CD4-positive, CD25-positive, alpha-beta regulatory T cell (primary cell): ENCODE measurements around the gene ANTKMT. TPM values are rescaled to one million over a fixed set of nuclear protein-coding genes. Genes with fewer than 3 reads are reported as not detected.

ENCODE experiments used
- ATAC-seq, 2 donors: fragments of 150-1000 bp; cut with Tn5 transposase; one replicate each; pipeline ENCODE4 v1.10.0; 2021; ENCODE audit warnings: low read depth in 2 of 2, moderate number of reproducible peaks in 2 of 2, moderate library complexity in 1 of 2
- DNase-seq, 3 donors: peaks; one replicate each; pipeline versions ENCODE4 v3.0.0 to v3.0.0-alpha.2; 2012 to 2022; ENCODE audit warnings: mixed read lengths in 1 of 3
- H3K27ac ChIP-seq: one replicate; pipeline ENCODE4 v1.7.0; 2013; ENCODE audit warnings: mild to moderate bottlenecking, low read length; ENCODE audit not compliant: insufficient read depth, poor library complexity, severe bottlenecking
- H3K27me3 ChIP-seq: one replicate; pipeline ENCODE4 v1.7.0; 2013; ENCODE audit warnings: low read length; ENCODE audit not compliant: control insufficient read depth, insufficient read depth
- H3K36me3 ChIP-seq: one replicate; pipeline ENCODE4 v1.7.0; 2013; ENCODE audit warnings: mild to moderate bottlenecking, low read length, moderate library complexity; ENCODE audit not compliant: control insufficient read depth, insufficient read depth
- H3K4me1 ChIP-seq: 2 replicates; pipeline ENCODE4 v1.7.0; 2013; ENCODE audit warnings: mild to moderate bottlenecking, low read length; ENCODE audit not compliant: insufficient read depth, control insufficient read depth, poor library complexity, severe bottlenecking
- H3K4me3 ChIP-seq: one replicate; pipeline ENCODE4 v1.7.0; 2013; ENCODE audit warnings: low read depth, mild to moderate bottlenecking, low read length, moderate library complexity
- H3K9me3 ChIP-seq, 2 experiments: 1 replicate in 1 of 2; 2 replicates in 1 of 2; pipeline ENCODE4 v1.7.0; 2013; ENCODE audit warnings: low read length in 2 of 2, mild to moderate bottlenecking in 1 of 2, moderate library complexity in 1 of 2; ENCODE audit not compliant: control insufficient read depth in 2 of 2
- H3K27ac Mint-ChIP-seq, 3 donors: one replicate each; pipeline ENCODE4 v1.8.0; 2020 to 2022; ENCODE audit warnings: mild to moderate bottlenecking in 3 of 3, mixed read lengths in 3 of 3, moderate library complexity in 2 of 3
- H3K27me3 Mint-ChIP-seq: one replicate; pipeline ENCODE4 v1.8.0; 2022; ENCODE audit warnings: mild to moderate bottlenecking, mixed read lengths
- H3K36me3 Mint-ChIP-seq: one replicate; pipeline ENCODE4 v1.8.0; 2020; ENCODE audit warnings: mixed read lengths
- H3K4me1 Mint-ChIP-seq, 4 donors: one replicate each; pipeline ENCODE4 v1.8.0; 2020 to 2022; ENCODE audit warnings: mixed read lengths in 4 of 4, mild to moderate bottlenecking in 1 of 4
- H3K4me3 Mint-ChIP-seq, 4 donors: one replicate each; pipeline ENCODE4 v1.8.0; 2020 to 2022; ENCODE audit warnings: mild to moderate bottlenecking in 4 of 4, mixed read lengths in 4 of 4, moderate library complexity in 3 of 4
- H3K9me3 Mint-ChIP-seq, 7 donors: one replicate each; pipeline ENCODE4 v1.8.0; 2020 to 2022; ENCODE audit warnings: mixed read lengths in 7 of 7, mild to moderate bottlenecking in 3 of 7, moderate library complexity in 2 of 7
- polyA plus RNA-seq, 4 donors: library from polyadenylated mRNA; unstranded; fragments of 300-500 nt; fragmentation: Illumina TruSeq; gene quantifications; one replicate each; pipeline ENCODE4 v1.2.3, GENCODE V29; 2021
- total RNA-seq: library from RNA; stranded (reverse); gene quantifications from one replicate; pipeline ENCODE4 v1.2.3, GENCODE V29; 2022

ANTKMT gene
- total and polyA plus RNA-seq, 5 donors from 2014 or later: 13.6 to 85.9 (median 62.0) TPM

DNA sequence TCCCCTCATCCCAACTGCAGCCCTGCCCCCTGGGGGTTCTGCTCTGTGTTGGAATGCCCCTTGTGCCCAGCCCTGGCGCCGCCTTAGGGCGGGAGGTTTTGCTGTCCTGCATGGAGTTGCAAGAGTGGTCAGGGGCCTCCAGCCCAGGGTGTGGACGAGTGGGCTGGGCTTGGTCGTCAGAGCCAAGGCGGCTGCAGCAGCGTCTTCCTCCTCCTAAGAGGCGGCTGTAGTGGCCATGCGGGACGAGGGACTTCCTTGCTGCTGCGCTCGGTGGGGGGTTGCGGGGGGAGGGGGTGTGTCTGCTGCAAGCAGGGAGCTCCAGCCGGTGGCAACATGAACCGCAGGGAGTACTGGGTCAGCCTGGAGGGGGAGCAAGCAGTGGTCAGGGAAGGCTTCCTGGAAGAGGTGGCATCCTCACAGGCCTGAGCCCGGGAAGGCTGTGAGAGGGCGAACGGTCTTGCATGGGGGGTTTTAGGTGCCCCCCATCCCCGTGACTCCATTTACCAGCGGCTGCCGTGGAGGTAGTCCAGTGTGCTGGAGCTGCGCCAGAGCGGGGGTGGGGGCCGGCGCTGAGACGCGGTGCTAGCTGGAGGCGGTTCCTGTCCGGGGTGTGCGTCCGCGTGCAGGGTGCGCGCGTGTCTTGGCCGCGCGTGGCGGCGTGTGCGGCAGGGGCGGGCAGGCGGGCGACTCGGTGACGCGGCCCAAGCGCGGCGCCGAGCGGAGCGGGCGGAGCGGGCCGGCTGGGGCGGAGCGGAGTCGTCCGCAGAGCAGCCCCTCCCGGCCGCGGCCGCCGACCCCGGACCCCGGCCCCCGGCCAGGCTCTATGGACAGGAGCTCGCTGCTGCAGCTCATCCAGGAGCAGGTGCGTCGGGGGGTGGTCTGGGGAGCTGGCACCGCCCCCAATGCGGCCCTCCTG is 45.7 kb upstream of the ANTKMT start, which contains the start of gene RHBDL1:
Gene RHBDL1 (plus strand): TSS at position 704 of the 916 bp plus-strand sequence. CDS start 120 bp downstream, at position 824.
- no peaks in the 10 kb centered on the region for H3K27me3 ChIP-seq
- H3K27ac ChIP-seq: no peak within 1 kb of the TSS
- Mint-ChIP-seq H3K27ac (peak within 1 kb of the TSS in 1 of 3 donors; percentile 14), H3K4me3 (peak within 1 kb of the TSS in 3 of 4 donors; percentile 60 to 92 (median 65)), H3K4me1 (peaks cover 0 to 20% (median 3%) of the 10 kb centered on the region in 4 donors), H3K9me3 (no peaks in the 10 kb centered on the region), H3K36me3 (no peaks in the 10 kb centered on the region), H3K27me3 (no peaks in the 10 kb centered on the region)
- DNase-seq (no peak), ATAC-seq (no peak)
- no peak within 1 kb of the TSS for H3K4me3 ChIP-seq
- no peaks in the 10 kb centered on the region for H3K9me3 ChIP-seq
- peaks cover 19% of the 10 kb centered on the region for H3K4me1 ChIP-seq
- peaks cover 16% of the 10 kb centered on the region for H3K36me3 ChIP-seq

DNA sequence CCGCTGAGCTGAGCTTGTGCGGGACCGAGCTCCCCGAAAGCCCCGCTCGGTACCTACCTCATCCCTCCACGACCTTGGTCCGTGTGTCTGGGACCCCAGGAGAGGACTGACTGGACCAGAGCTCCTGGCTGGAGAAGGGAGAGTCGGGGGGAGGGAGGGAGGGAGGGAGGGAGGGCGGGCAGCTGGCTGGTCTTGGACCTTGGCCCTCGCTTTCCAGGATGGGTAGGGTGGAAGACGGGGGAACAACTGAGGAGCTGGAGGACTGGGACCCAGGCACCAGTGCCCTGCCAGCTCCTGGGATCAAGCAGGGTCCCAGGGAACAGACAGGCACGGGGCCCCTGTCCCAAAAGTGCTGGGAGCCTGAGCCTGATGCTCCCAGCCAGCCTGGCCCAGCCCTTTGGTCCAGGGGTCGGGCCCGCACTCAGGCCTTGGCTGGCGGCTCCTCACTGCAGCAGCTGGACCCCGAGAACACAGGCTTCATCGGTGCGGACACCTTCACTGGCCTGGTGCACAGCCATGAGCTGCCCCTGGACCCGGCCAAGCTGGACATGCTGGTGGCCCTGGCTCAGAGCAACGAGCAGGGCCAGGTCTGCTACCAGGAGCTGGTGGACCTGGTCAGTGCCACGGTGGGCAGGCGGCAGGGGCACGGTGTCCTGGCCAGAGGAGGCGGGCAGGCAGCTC is 44.9 kb upstream of the ANTKMT start:
- Histone ChIP-seq H3K36me3 (peaks cover 13% of the 10 kb centered on the region), H3K4me3 (no peak overlapping the region), H3K27me3 (no peaks in the 10 kb centered on the region), H3K9me3 (no peaks in the 10 kb centered on the region), H3K27ac (no peak overlapping the region), H3K4me1 (peaks cover 26% of the 10 kb centered on the region)
- peaks cover 0 to 21% (median 3%) of the 10 kb centered on the region in 4 donors for H3K4me1 Mint-ChIP-seq
- H3K27ac Mint-ChIP-seq: peak overlapping the region in 1 of 3 donors; percentile 14
- H3K9me3 Mint-ChIP-seq: no peaks in the 10 kb centered on the region
- ATAC-seq: no peak
- no peaks in the 10 kb centered on the region for H3K36me3 Mint-ChIP-seq
- DNase-seq: no peak
- H3K27me3 Mint-ChIP-seq: no peaks in the 10 kb centered on the region
- H3K4me3 Mint-ChIP-seq: no peak overlapping the region

DNA sequence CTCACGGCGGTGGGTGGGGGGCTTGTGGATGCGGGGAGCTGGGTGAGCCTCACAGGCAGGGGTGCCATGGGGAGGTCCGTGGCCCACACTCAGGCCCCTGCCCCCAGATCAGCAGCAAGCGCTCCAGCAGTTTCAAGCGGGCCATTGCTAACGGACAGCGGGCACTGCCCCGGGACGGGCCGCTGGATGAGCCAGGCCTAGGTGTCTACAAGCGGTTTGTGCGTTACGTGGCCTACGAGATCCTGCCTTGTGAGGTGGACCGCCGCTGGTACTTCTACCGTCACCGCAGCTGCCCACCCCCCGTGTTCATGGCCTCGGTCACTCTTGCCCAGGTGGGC is 44.4 kb upstream of the ANTKMT start:
- ATAC-seq (no peak), DNase-seq (no peak)
- Histone ChIP-seq H3K27ac (no peak overlapping the region), H3K4me1 (peaks cover 31% of the 10 kb centered on the region), H3K4me3 (no peak overlapping the region), H3K36me3 (peaks cover 9% of the 10 kb centered on the region), H3K27me3 (no peaks in the 10 kb centered on the region), H3K9me3 (no peaks in the 10 kb centered on the region)
- peaks cover 0 to 25% (median 3%) of the 10 kb centered on the region in 4 donors for H3K4me1 Mint-ChIP-seq
- peak overlapping the region in 3 of 4 donors; percentile 2 to 43 (median 29) for H3K4me3 Mint-ChIP-seq
- no peaks in the 10 kb centered on the region for H3K36me3 Mint-ChIP-seq
- no peaks in the 10 kb centered on the region for H3K9me3 Mint-ChIP-seq
- H3K27ac Mint-ChIP-seq: no peak overlapping the region
- no peaks in the 10 kb centered on the region for H3K27me3 Mint-ChIP-seq

DNA sequence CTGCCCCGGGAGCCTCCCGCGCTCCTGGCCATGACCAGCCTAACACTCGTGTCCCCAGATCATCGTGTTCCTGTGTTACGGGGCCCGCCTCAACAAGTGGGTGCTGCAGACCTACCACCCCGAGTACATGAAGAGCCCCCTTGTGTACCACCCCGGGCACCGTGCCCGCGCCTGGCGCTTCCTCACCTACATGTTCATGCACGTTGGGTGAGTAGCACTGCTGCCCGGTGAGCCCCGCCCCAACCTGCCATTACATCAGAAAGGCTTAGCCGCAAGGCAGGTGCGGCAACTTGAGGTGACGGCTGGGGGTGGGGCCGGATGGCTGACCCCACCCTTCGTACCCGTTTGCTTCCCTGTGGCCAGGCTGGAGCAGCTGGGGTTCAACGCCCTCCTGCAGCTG is 44.0 kb upstream of the ANTKMT start:
- no peaks in the 10 kb centered on the region for H3K9me3 Mint-ChIP-seq
- Histone ChIP-seq H3K27me3 (no peaks in the 10 kb centered on the region), H3K4me1 (peaks cover 34% of the 10 kb centered on the region), H3K4me3 (no peak overlapping the region), H3K9me3 (no peaks in the 10 kb centered on the region), H3K27ac (no peak overlapping the region), H3K36me3 (peaks cover 11% of the 10 kb centered on the region)
- H3K4me3 Mint-ChIP-seq: peak overlapping the region in 3 of 4 donors; percentile 29 to 43 (median 43)
- H3K27me3 Mint-ChIP-seq: no peaks in the 10 kb centered on the region
- ATAC-seq (no peak), DNase-seq (no peak)
- peaks cover 0 to 28% (median 3%) of the 10 kb centered on the region in 4 donors for H3K4me1 Mint-ChIP-seq
- no peaks in the 10 kb centered on the region for H3K36me3 Mint-ChIP-seq
- no peak overlapping the region for H3K27ac Mint-ChIP-seq

DNA sequence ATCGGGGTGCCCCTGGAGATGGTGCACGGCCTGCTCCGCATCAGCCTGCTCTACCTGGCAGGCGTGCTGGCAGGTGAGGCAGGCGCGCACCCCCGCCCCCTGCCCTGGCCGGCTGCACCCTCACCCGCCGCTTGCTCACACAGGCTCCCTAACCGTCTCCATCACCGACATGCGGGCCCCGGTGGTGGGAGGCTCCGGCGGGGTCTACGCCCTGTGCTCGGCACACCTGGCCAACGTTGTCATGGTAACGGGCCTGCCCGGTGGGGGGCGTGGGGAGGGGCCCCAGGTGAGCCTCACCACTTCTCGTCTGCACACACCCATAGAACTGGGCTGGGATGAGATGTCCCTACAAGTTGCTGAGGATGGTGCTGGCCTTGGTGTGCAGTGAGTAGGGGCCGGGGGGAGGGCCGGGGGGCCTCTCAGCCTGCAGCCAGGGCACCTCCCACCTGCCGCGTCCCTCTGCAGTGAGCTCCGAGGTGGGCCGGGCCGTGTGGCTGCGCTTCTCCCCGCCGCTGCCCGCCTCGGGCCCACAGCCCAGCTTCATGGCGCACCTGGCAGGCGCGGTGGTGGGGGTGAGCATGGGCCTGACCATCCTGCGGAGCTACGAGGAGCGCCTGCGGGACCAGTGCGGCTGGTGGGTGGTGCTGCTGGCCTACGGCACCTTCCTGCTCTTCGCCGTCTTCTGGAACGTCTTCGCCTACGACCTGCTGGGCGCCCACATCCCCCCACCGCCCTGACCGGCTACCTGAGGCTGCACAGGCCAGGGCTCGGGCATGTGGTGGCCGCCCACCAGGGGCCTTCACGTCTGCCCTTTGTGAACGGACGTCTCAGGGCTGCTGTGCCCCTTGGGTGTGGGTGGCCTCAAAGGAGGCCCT is 43.4 kb upstream of the ANTKMT start:
- H3K36me3 Mint-ChIP-seq: peaks cover 2% of the 10 kb centered on the region
- no peaks in the 10 kb centered on the region for H3K27me3 ChIP-seq
- no peak for ATAC-seq

DNA sequence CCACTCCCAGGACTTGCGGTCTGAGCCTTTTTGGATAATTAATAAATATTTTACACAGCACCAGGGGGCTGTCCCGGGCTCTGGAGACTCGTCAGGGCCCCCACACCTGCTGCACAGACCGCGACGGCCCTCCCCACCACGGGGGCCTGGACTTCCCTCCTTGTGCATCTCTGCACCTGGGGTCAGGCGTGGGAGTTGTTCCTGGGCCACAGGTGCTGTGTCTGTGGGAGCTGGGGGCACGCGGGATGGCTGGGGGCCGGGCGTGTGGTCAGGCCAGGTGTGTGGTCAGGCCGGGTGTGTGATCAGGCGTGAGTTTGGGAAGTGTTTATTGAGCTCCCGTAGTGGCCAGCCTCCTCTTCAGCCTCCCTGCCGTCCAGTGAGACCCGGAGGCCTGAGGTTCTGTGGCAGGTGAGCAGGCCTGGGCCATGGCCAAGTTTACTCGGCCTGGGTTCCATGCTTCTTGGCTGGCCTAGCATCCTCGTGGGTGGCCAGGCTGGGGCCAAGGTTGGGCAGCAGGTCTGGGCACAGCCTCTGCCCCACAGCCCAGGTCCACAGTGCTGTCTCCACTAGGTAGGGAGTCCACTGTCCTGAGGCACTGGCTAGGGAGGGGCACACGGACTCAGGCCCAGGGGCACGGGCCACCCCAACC is 42.6 kb upstream of the ANTKMT start:
- Mint-ChIP-seq H3K27me3 (no peaks in the 10 kb centered on the region), H3K4me3 (peak overlapping the region in 2 of 4 donors; percentile 85 to 93), H3K4me1 (peaks cover 0 to 39% (median 5%) of the 10 kb centered on the region in 4 donors), H3K36me3 (peaks cover 3% of the 10 kb centered on the region), H3K27ac (no peak overlapping the region), H3K9me3 (no peaks in the 10 kb centered on the region)
- Histone ChIP-seq H3K4me3 (no peak overlapping the region), H3K27ac (no peak overlapping the region), H3K36me3 (peaks cover 9% of the 10 kb centered on the region), H3K9me3 (no peaks in the 10 kb centered on the region), H3K4me1 (peaks cover 38% of the 10 kb centered on the region), H3K27me3 (no peaks in the 10 kb centered on the region)
- no peak for DNase-seq
- no peak for ATAC-seq

More for the DNA sequence above, 43.4 kb upstream of the ANTKMT start:
- H3K4me1 ChIP-seq: peaks cover 34% of the 10 kb centered on the region
- Mint-ChIP-seq H3K4me3 (peak overlapping the region in 2 of 4 donors; percentile 29 to 43), H3K27me3 (no peaks in the 10 kb centered on the region), H3K27ac (no peak overlapping the region), H3K9me3 (no peaks in the 10 kb centered on the region), H3K4me1 (peaks cover 0 to 32% (median 4%) of the 10 kb centered on the region in 4 donors)
- H3K9me3 ChIP-seq: no peaks in the 10 kb centered on the region
- no peak overlapping the region for H3K27ac ChIP-seq
- H3K36me3 ChIP-seq: peaks cover 12% of the 10 kb centered on the region
- no peak overlapping the region for H3K4me3 ChIP-seq
- DNase-seq: no peak
